Dedifferentiated amniotic fluid mesenchymal stem cell (primary cell): ENCODE results near the gene OR2L3.
"Not testable (repeated sequence)": the region's sequence is repeated elsewhere in the genome, so short reads cannot be mapped to it uniquely, and the experiment has no call there.

Experiments used
- DNase-seq: peaks from one replicate; pipeline ENCODE4 v3.0.0-alpha.2; 2016; ENCODE audit errors: extremely low spot score

The OR2L3 gene, protein sequence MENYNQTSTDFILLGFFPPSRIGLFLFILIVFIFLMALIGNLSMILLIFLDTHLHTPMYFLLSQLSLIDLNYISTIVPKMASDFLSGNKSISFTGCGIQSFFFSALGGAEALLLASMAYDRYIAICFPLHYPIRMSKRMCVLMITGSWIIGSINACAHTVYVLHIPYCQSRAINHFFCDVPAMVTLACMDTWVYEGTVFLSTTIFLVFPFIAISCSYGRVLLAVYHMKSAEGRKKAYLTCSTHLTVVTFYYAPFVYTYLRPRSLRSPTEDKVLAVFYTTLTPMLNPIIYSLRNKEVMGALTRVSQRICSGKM

DNA sequence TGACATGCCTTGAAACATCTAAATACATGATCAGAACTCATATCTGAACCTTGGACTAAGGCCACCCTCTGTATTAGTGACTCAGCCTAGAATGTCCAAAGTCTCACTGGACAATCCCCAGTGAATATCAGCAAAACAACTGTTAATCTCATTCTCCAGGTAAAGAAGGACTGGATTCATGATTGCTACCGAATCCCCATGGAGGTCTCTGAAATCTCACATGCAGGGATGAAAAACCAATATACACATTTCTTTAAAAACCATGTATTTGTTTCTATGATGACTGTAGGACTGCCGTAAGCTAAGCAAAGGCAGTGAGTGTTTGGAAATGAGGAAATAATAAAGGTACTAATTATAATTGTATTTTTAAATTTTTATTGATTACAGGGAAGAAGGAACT is at the start of gene OR2L3:
Gene OR2L3, plus strand, starts transcription at position 301 of the 400 bp plus-strand sequence. CDS start 13,846 bp downstream, outside the sequence.
- no peak for DNase-seq

DNA sequence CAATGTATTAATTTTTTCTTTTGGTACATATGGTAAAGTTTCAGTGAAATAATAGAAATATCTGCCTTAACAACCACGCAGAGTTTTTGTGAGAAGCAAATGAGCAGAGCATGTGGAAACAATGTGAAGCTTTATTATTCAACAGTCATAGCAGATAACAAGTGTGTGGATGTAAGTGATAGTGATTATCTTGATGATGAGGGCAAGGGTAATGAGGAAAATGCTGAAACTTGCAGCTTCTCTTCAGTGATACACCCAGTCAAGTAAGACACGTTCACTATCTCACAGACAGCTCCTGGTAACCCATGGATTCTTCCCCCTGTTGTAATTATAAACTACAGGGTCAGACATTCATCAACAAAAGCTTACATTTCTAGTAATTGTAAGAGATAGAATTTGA is 47.8 kb upstream of the OR2L3 start:
- DNase-seq = no peak

DNA sequence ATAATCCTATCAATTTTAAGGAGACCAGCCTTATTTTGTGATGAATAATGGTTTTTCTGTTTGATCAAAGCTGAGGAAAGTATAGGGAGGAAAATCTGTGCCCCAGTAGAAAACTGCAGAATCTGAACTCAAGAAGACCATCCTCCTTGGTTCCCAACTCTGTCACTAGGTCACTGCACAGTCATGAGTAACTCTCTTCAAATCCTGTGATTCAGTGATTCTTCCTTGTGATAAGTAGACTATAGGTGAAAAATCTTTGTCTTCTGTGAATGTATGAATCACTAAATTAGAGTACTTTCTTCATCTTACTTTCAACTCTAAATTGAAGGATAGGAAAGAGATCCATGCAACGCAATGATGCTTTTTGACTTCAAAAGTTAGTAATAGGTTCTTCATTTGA is 46.5 kb upstream of the OR2L3 start:
- DNase-seq = no peak

DNA sequence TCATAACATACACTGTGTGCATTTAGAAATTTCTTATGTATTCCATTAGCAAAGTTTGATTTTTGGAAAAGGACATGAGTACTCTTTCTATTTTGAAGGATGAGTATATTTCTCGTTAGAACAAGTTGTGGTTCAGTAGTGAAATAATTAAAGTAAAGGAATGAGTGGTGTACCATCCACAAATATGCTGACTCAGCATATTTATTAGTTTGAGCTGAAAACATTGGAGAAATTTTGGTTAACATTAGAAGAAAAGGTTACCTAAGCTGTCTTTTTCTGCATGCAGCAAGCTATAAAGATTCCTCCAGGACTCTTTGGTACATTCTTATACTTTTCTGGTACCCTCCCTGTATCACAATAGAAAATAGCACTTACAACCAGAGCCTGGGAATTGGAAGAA is 38.9 kb upstream of the OR2L3 start:
- DNase-seq = no peak

DNA sequence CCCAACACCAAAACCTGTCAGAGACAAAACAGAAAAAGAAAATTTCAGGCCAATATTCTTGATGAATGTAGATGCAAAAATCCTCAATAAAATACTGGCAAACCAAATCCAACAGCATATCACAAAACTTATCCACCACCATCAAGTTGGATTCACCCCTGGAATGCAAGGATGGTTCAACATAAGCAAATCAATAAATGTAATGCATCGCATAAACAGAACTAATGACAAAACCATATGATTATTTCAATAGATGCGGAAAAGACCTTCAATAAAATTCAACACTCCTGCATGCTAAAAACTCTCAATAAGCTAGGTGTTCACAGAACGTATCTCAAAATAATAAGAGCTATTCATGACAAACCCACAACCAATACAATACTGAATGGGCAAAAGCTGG is 37.0 kb upstream of the OR2L3 start:
- DNase-seq = no peak

DNA sequence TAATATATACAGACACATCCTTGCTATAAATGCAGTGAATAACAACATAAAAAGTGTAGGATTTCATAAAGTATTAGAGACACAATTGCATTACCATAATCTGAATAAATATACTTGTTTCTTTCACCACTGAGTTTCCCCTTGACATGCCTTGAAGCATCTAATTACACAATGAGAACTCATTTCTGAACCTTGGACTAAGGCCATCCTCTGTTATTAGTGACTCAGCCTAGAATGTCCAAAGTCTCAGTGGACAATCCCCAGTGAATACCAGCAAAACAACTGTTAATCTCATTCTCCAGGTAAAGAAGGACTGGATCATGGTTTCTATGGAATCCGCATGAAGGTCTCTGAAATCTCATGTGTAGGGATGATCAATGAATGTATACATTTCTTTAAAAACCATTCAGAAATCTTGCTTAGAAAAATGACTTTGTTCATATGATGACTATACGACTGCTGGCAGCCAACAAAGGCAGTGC is 33.4 kb upstream of the OR2L3 start, which contains the start of gene OR2L5:
Gene OR2L5, plus strand, starts transcription at position 432 of the 482 bp plus-strand sequence. CDS start 8,288 bp downstream, outside the sequence.
- DNase-seq = no peak

DNA sequence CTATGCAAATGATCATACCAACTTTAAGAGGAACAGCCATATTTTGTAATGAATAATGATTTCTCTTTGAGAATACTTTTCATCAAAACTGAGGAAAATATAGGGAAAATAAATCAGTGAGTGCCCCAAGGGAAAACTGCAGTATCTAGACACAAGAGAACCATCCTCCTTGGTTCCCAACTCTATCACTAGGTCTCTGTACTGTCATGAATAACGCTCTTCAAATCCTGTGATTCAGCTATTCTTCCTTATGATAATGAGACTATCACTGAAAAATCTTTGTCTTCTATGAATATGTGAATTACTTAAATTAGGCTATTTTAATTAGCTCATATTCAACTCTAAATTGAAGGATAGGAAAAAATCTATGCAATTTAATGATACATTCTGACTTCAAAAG is 30.8 kb upstream of the OR2L3 start:
- no peak for DNase-seq

DNA sequence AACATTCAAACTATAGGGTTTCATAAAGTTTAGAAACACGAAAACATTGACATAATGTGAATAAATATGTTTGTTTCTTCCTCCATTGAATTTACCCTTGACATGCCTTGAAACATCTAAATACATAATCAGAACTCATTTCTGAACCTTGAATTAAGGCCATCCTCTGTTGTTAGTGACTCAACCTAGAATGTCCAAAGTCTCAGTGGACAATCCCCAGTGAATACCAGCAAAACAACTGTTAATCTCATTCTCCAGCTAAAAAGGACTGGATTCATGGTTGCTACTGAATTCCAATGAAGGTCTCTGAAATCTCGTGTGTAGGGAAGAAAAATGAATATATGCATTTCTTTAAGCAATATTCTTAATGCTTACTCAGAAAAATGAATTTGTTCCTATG is 16.9 kb upstream of the OR2L3 start, which contains the start of gene OR2L2:
Gene OR2L2, plus strand, starts transcription at position 301 of the 400 bp plus-strand sequence. CDS start 8,198 bp downstream, outside the sequence.
- DNase-seq = no peak

DNA sequence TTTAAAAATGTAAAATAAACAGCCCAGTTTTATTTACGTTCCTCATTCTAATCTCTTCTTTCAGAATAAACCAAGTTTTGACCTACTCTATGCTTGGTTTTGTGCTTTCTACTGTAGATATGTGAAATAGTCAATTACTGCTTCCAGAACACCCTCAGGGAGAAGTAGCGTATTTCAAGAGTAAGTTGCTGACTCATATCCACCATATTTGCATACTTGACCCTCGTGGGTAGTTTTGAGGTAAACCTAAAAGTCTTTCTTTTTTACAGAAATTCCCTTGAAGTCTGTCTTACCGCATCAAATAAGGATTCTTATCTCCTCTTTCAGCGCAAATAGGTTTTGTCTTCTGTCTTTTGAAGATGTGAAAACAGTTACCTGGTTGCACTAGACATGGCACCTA is 1.4 kb upstream of the OR2L3 start:
- no peak for DNase-seq

DNA sequence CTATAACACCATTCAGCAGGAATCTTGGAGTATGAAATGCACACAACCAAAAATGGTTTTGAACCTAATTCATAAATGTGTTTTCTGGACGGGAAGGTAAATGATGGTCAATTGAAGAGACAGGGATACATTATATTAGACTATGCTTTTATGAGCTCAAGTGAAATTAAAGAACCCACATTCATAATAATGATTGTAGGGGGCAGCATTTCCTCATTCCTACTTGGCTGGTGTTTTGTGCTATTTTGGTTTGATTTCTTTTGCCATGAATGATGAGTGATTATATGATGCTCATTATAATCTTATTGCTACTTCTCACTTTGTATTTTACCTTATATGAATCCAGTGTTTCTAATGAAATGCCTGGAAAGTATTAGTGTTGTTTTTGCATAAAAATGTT is 372 bp downstream of the OR2L3 start:
- no peak for DNase-seq

DNA sequence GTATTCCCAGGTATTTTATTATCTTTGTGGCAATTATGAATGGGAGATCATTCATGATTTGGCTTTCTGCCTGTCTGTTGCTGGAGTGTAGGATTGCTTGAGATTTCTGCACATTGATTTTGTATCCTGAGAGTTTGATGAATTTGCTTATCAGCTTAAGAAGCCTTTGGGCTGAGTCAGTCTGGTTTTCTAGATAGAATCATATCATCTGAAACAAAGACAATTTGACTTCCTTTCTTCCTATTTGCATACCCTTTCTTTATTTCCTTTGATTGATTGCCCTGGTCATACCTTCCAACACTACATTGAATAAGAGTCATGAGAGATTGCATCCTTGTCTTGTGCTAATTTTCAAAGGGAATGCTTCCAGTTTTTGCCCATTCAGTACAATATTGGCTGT is 8.0 kb downstream of the OR2L3 start:
- no peak for DNase-seq

DNA sequence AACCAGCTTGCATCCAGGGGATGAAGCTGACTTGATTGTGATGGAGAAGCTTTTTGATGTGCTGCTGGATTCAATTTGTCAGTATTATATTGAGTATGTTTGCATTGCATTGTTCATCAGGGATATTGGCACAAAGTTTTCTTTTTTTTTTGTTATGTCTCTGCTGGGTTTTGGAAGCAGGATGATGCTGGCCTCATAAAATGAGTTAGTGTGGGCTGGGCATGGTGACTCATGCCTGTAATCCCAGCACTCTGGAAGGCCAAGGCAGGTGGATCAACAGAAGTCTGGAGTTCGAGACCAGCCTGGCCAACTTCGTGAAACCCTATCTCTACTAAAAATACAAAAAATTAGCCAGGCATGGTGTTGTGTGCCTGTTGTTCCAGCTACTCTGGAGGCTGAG is 8.6 kb downstream of the OR2L3 start:
- no peak for DNase-seq

DNA sequence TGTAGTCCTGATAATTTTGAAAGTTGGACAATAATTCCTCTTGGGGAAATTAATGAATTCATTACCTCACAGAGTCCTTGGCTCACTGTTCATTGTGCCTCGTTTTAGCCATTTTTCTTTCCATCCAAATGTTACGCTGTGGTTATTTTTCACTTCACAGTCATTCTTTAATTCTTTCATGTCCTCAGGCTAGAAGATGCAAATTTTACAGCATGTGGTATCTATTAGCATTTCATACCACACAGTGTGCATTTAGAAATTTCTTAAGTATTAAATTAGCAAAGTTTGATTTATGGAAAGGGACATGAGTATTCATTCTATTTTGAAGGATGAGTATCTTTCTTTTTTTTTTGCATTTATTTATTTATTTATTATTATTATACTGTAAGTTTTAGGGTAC is 18.4 kb downstream of the OR2L3 start:
- no peak for DNase-seq

DNA sequence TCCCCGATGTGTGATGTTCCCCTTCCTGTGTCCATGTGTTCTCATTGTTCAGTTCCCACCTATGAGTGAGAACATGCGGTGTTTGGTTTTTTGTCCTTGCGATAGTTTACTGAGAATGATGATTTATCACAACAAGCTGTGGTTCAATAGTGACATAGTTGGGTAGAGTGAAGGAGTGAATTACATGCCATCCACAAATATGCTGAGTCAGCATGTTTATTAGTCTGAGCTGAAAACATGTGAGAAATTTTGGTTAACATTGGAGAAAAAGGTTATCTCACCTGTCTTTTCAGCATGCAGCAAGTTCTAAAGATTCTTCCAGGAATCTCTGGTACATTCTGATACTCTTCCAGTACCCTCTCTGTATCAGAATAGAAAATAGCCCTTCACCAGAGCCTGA is 19.0 kb downstream of the OR2L3 start:
- DNase-seq = no peak

DNA sequence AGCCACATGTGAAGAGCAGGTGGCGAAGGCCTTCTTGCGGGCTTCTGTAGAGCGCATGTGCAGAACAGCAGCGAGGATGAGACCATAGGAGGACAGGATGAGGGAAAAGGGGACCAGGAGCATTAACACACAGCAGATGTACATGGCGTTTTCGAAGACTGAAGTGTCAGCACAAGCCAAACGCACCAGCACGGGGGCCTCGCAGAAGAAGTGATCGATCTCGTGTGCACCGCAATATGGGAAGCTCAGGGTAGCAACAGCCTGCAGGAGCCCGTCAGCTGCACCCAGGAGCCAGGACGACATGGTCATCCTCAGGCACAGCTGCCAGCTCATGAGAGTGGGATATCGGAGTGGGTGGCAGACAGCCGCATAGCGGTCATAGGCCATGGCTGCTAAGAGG is 37.2 kb downstream of the OR2L3 start:
- not testable (repeated sequence) for DNase-seq

DNA sequence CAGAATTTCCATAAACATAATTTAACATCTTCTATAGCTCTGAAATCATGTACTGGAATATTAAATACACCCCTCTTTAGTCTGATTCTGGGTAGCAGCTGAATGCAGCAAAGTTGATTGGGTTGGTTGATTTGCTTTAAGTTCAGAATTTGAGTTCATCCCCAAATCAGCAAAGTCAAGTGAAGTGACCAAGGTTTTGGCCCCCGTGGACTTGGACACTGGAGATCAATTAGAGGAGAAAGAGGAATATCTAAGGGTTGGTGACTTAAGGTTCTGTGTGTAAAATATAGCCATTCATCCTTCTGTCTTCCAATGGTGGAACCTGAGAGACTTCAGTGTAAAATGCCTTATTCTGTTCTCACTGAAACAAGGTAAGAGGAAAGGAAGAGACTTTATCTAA is 48.2 kb downstream of the OR2L3 start, which contains the start of gene OR2L13:
Gene OR2L13, plus strand, starts transcription at position 301 of the 400 bp plus-strand sequence. CDS start 4,192 bp downstream, outside the sequence.
- DNase-seq = no peak

DNA sequence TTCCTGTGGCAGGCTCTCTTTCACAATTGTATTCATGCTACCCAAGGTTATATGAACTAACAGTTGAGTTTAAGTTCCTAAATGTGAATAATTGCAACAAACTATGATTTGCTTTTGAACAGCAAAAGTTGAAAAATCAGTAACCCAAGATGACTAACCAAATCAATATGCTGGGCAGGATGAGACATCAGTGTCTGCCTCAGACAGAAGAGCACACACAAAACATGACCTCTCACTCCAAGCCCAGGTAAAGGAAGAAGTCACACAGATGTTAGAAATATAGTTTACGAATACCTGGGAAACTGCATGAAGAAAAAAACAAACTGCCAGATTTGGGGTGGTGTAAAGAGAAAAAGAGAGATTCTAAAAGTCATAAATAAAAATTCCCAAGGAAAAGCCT is 51.9 kb downstream of the OR2L3 start:
- DNase-seq = no peak

DNA sequence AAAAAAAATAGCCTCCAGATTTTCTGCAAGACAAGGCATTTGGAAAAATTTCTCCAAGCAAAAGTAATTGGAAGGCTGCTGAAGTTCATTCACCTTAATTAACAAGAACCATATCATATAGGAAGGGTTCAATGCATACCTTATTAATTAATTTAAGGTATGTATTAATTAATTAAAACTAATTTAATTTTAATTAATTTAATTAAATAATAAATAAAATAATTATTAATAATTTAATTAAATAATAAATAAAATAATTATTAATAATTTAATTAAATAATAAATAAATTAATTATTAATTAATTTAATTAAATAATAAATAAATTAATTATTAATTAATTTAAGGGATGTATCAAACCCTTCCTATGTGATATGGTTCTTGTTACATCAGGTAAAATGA is 56.2 kb downstream of the OR2L3 start:
- no peak for DNase-seq

DNA sequence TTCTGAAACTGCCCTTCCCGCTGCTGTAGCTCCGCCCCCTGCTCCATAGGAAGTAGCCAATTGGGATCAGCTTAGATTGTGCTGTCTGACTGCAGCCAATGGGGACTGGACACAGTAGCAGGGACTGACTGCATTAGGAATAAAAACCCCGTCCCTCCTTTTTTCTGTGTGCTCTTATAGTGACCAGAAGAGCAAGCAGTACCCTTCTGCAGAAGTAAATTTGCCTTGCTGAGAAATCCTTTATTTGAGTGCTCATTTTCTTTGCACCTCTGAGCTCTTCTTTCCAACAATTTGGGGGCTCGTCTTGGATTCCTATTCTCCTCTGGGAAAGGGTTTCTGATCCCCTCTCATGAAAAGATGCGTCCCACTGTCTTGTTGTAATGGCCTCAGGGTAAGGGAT is 64.5 kb downstream of the OR2L3 start:
- no peak for DNase-seq
